ENCODE measurements around the gene DPT.

DNA sequence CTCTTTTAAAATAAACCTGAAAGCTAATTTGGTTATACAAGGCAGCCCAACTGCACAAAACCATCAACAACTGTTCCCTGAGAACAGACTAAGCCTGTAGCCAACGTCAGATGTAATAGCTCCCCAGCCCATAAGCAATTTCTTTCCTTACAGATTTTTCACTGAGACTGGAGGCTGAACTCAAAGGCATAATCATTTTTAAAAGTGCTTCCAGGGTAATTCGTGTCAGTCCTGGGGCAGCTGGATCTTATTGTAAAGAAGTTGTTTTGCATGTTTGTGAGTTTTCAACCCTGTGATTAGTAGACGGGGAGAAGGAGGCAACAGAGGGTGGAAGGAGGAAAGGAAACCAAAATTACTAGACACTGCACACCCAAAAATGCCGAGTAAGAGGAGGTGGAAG, 3.2 kb downstream of the DPT start:
- TF ChIP-seq, protein P1, sequence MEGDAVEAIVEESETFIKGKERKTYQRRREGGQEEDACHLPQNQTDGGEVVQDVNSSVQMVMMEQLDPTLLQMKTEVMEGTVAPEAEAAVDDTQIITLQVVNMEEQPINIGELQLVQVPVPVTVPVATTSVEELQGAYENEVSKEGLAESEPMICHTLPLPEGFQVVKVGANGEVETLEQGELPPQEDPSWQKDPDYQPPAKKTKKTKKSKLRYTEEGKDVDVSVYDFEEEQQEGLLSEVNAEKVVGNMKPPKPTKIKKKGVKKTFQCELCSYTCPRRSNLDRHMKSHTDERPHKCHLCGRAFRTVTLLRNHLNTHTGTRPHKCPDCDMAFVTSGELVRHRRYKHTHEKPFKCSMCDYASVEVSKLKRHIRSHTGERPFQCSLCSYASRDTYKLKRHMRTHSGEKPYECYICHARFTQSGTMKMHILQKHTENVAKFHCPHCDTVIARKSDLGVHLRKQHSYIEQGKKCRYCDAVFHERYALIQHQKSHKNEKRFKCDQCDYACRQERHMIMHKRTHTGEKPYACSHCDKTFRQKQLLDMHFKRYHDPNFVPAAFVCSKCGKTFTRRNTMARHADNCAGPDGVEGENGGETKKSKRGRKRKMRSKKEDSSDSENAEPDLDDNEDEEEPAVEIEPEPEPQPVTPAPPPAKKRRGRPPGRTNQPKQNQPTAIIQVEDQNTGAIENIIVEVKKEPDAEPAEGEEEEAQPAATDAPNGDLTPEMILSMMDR (IDR thresholded peaks at IDR 0.05): no peak
- no peak for TF ChIP-seq EP300 (IDR thresholded peaks at IDR 0.05)
